Urothelium cell line (cell line): ENCODE results near the gene PARD3.
A peak's percentile ranks its signal among the peaks of the same experiment; 100 is the strongest.

ENCODE experiments used
- DNase-seq: peaks from one replicate; pipeline ENCODE4 v3.0.0; 2011; ENCODE audit warnings: low spot score, mixed read lengths
- FAIRE-seq: peaks from 2 replicates; lab custom pipeline; 2011; peaks lifted over from hg19 to GRCh38; lab: Jason Lieb, UNC

The PARD3 gene

DNA sequence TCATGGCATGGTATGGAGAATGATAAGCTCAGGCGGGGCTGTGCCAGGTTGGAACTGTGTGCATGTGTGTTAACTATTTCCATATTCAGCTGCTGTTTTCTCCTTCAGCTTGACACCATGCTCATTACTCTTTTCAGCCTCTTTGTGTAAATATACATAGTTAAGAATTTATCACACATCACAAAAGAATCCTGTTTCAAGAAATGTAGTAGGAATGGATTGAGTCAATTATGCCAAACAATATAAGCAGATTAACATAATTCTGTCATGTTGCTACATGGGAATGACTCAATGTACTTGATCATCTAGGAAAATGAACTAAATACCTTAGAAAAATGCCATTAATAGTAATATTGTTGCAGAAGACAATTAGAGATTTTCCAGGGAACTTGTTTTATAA is 687.4 kb downstream of the PARD3 start:
- DNase-seq (no peak), FAIRE-seq (no peak)

DNA sequence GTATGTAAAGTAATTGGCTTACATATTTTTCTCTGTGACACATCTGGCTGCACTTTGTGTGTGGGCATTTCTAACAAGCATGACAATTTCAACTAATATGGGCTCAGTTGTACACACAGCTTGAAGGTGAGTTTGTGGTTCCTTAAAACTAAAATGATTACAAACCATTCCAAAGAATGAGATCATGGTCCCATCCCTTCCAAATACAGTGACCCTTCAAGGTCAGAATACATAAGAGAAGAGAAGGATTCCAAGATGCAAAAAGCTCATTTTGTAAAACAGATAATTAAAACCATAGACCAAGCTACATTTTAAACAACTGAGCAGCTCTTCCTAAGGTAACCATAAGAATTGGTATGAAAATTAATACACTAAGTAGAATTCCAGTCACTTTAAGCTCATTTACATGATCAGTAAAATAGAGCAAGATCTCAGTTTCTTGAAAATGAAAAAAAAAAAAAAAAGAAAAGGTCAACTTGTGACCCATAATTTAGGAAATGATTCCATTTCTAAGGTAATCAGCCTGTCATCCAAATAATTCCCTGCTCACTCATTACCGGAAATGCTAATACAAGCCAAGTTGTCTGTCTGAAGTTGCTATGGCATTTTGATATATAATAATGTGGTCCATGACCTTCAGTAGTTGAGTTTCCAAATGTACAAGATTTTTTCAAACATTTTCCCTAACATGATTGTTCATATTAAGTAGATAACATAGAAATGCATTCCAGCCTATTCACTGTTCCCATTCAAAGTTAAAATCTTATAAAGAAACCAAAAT is 688.5 kb downstream of the PARD3 start:
- DNase-seq (no peak), FAIRE-seq (no peak)

- FAIRE-seq (no peak), DNase-seq (no peak)
Observed at GRCh38 chr10:34125702-34126101, 689.4 kb downstream of the PARD3 start.

- DNase-seq = peak; percentile 86
- peak; percentile 71 for FAIRE-seq
Observed at GRCh38 chr10:34124522-34125035, 690.5 kb downstream of the PARD3 start.

DNA sequence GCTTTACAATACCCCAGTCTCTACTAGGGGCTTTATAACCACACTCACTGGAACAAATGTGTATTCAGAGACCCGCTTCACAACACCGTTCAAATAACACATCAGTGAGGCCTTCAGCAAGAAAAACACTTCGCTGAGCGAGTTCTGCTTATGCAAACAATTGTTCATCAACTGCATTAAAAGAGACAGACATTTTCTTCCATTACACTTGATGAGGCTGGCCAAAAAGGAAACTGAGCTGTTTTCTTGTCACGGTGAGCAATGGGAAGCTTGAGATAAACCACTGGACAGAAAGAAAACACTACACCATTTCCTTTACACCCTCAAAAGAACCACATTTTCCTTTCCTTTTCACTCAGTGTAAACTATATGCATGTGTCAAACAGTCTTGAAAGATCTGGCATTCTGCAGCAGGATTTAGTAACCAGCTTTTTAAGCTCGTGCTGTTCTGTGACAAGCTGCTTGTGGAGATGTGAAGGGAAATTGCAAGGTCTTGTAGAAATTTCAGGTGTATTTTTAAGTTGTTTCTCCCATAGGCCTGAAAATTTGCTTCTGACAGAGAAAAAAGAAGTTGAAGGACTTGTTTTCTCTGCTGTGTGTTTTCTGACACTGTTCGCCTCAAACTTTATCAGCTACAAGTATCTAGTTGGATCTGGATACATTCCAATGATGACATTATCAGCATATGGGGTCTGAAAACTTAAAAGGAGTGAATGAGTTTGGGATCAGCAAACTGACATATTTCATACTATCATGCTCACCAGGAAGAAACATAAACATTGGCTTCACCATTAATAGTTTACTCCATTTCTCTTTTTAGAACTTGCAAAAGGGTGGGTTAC is 693.1 kb downstream of the PARD3 start:
- FAIRE-seq = no peak

DNA sequence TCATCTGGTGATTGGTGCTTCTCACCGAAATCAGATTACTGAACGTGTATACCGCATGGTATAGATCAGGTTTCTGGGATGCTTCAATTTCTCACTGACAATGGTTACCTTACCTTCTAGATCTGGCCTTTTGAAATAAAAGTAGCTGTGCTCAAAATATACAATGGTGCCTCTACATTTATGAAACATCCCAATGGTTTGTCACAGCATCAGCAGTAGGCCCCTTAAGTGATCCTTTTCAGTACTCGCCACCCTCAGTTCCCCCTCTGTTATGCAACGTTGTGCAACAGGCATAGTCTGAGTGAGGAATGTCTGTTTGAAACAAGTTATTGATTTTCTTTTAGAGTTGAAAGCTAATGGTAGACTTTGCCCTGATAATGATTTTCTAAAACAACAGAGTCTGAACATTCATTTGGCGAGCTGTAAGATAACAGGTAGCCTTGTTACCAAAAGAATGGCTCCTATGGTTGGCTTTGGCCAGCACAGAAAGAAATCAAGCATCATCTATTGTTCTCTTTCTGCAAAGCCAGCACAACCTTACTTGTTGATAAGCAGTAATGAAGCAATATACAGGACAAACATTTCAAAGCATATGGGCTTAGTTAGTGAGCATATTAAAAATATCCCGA is 693.9 kb downstream of the PARD3 start:
- DNase-seq (no peak), FAIRE-seq (peak; percentile 44)

More for the DNA sequence above, 693.1 kb downstream of the PARD3 start:
- DNase-seq = no peak

DNA sequence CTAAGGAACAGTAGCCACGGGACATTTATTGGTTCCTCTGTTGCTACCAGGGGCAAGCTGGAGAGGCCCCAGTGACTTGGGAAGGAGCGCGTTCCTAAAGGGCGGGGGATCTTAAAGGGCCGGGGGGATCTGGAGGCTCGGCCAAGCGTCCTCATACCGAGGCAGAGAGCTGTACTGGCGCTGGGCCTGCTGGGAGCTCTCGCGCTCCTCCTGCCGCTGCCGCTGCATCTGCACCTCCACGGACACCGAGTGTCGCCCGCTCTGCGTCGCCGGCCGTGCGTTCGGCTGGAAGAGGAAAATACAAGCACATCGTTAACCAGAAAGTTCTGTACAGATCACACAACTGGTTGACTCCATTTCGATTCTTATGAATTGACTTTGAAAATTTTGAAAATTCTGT is 695.6 kb downstream of the PARD3 start:
- no peak for FAIRE-seq
- no peak for DNase-seq

DNA sequence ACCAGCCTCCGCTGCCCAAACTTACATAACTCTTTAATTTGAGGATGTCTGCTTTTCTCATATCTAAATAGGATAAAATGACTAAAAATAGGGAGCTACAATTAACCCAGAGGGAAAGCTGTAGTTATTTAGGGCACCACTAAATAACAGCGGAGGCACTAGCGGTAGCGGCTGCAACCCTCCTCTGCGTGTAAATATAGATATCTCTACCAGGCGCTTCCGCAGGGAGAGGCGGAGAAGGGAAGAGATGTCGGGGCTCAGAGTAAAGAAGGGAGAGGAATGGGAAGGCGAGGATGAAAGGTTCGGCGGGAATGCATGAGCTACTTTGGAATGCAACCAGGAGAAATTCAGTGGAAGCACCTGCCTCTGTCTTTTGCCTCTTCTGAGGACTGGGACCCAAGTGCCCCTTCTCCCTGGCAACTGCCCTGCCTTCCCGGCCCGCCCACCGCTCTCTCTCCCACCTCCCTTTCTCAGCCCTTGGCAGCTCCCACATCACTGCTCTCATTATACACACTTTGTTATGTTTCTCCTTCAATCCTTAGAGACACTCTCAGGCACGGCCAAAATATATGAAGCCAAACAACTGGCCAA is 698.3 kb downstream of the PARD3 start:
- FAIRE-seq = no peak
- DNase-seq = no peak

DNA sequence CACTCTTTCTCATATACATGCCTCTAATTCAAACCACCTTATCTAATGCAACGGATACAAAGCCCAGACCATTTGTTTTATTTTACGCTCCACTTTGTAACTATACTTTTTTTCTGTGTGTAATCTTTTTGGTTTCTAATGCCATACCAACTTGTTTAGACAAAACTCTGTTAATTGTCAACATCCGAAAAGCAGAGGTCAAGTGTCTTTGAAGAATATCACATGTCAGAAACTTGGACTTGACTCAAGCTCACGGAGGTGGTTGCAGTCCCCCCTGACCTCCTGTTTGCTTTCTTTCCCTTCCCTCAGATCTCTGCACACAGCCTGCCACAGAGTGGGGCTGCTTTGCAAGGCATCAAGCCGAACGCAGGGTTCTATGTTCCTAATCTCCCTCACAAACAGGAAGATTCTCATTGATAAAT is 698.9 kb downstream of the PARD3 start:
- peak; percentile 5 for FAIRE-seq
- no peak for DNase-seq

GRCh38 chr10:34114914-34115313 is 700.2 kb downstream of the PARD3 start:
- DNase-seq (no peak), FAIRE-seq (no peak)

DNA sequence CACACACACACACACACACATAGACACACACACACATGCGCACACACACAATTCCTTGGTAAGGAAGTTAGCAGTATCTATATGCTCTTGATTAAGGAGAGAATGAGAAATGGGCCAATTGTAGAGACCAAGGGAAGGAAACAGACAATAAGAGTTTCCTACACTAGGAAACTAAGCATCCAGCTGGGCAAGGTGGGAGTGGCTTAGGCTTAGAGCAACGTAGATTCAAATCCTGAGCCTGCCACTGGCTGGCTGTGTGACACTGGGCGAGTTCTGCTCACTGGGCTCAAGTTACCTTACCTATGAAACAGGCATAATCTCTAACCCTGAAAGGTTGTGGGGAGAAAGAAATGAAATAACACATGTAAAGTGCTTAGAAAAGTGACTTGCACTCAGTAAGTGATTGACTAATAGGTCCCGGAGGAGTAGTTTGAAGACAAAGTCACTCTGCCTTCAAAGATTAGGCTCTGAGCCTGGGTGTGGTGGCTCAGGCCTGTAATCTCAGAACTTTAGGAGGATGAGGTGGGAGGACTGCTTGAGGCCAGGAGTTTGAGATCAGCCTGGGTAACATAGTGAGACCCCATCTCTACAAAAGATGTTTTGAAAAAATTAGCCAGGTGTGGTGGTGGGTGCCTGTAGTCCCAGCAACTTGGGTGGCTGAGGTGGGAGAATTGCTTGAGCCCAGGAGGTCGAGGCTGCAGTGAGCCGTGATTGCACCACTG is 701.4 kb downstream of the PARD3 start:
- FAIRE-seq (no peak), DNase-seq (no peak)

DNA sequence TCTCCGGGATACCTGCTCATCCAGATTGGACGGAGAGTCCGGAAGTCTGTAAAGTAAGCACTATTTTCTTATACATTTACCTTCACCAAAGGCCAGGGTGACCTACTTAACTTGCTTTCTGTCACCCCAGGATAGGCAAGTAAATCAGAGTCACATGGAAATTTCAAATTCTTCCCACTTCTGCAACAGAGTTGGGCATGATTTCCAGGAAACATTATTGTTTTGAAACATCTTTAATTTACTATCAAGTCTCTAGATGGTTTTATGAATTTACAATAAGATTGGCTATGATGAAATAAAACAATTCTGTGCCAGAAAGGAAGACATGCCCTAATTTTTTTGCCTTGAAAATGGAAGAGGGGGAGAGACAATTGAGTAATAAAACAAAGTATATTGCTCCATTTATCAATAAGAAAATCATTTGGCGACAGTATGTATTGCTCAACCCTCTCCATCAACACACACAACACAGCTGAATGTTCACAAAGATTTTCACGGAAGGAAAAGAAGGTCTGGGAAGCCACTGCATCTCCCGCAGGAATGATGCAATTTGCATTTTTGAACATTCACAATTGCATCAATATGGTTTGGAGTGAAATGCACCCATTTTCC is 702.8 kb downstream of the PARD3 start:
- DNase-seq (no peak), FAIRE-seq (no peak)

GRCh38 chr10:34111179-34111578 is 703.9 kb downstream of the PARD3 start:
- no peak for FAIRE-seq

DNA sequence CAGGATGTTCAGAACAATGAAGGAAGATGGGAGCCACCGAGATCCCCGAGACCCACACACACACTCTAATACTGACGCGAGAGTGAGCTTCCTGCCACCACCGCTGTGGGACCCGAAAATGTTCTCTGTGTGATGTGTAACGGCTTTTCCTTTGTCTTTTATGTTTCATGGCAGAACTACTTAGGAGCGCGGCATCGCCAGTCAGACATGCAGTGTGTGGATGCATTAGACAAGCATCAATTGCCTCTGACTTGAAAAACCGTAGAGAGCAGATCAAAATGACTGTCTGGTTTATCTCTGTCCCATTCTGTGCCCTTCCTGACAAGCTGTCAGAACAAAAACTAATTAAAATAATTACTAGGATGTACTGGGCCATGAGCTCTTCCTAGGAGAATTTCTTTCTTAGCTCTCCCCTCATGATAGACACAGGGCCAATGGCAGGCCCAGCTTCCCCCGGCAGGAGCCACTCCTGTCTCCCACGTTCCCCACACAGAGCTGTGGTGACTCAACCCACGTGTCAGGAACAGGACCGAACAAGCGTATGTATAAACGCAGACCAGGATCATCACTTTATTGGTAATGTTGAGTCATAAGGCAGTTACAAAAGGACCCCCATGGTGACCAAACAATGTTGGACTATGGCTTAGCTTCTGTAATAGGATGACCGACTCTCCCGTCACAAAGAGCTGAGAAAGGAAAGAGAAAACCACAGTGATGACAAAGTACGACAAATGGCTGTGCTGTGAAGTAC is 705.0 kb downstream of the PARD3 start:
- FAIRE-seq = no peak
- DNase-seq = no peak

More at GRCh38 chr10:34111179-34111578, 703.9 kb downstream of the PARD3 start:
- no peak for DNase-seq

DNA sequence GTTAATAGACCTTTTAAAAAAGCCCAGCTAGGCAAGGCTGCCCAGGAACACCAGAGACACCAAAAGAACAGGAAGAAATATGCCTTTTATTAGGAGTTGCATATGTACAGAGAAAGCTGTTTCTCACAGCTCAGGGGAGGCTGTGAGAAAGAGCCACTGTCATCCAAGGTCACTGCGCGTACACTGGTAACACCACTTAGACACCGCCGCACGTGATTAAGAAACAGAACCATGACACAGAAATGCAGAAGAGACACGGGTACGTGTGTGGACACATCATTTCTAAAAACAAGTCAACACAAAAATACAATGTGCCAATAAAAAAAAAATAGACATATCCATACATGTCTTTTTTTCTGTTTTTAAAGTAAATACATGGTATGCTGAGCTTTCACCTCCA is 705.6 kb downstream of the PARD3 start:
- DNase-seq (no peak), FAIRE-seq (no peak)

DNA sequence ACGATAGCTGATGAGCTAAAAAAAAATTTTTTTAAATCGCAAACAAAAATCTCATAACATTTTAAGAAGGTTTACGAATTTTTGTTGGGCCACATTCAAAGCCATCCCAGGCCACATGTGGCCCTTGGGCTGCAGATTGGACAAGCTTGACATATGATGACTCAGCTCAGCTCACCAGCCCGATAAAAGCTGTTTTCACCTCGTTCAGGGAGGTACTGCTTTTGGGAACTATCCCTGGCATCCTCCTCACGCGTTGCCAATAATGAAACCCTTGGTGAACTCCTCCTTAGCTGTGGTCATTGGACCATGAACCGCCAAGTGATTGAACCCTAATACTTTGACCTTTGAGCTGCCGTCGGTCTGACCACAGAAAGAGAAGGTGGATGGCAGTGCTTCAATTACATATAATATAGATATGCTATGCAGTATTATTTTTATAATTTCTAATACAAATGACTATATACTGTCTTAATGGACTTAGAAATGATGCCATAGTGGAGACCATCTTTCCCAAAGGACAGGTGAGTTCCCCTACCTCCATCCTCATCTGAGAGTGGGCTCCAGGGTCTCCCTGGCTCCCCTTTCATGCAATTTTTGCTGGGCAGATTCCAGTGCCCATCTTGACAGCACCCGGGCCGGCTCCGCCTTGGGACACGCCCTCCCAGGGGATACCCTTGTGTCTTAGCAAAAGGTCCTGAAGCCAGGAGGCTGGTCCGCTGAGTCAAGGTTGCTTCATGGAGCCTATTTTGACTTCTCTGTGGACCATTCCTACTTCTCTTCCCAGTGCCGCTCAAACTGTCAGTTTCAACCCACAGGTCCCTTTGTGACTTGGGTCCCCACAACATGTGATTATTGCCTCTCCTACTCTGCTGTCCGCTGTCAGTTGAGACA is 707.2 kb downstream of the PARD3 start:
- no peak for FAIRE-seq
- DNase-seq = no peak

DNA sequence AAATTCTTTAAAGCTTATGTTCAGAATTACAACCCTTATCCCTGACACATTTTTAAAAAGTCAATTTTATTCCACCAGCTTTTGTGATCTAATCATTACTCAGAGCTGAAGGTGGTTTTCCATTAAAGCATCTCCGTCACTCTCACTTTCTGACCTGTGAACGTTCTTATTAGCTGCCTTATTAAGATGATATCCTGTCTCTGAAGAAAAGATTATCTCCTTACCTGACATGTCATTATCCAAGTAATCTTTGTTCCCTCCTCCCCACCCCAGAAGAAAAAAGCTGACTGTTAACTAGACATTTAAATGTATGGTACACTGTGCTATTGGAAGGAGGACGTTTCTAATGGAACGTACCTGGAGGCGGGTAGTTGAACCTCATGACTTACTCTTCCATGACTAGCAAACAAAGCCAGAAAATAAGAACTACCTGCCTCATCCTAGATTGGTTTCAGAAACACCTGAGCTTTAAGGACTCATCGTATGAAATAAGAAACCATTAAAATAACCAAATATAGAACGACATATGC is 708.7 kb downstream of the PARD3 start:
- FAIRE-seq = no peak
- DNase-seq = no peak
